Keratinocyte (primary cell): Measurements from ENCODE around the gene SLC26A5. TPM values are rescaled to one million over a fixed set of nuclear protein-coding genes. Genes with fewer than 3 reads are reported as not detected.

Experiments used
- DNase-seq: peaks from one replicate; pipeline ENCODE4 v3.0.0-alpha.2; 2011; ENCODE audit warnings: low read depth, missing footprints, low spot score
- FAIRE-seq: peaks from 2 replicates; lab custom pipeline; 2011; peaks lifted over from hg19 to GRCh38; lab: Jason Lieb, UNC
- H2AFZ ChIP-seq: 2 replicates; pipeline ENCODE4 v1.6.0; 2012; ENCODE audit warnings: low read length, control low read depth, inconsistent platforms; ENCODE audit not compliant: control insufficient read depth
- H3K27ac ChIP-seq: 2 replicates; pipeline ENCODE4 v1.5.1; 2011; ENCODE audit warnings: low read length; ENCODE audit not compliant: control insufficient read depth, insufficient read depth
- H3K27me3 ChIP-seq: 3 replicates; pipeline ENCODE4 v1.6.0; 2011; ENCODE audit warnings: low read length; ENCODE audit not compliant: control insufficient read depth, insufficient read depth; ENCODE audit errors: extremely low read depth
- H3K36me3 ChIP-seq, 2 experiments: 2 replicates in 1 of 2; 3 replicates in 1 of 2; pipeline ENCODE4 v1.5.1; 2011; ENCODE audit warnings: low read length in 2 of 2, mild to moderate bottlenecking in 1 of 2; ENCODE audit not compliant: control insufficient read depth in 2 of 2, insufficient read depth in 2 of 2; ENCODE audit errors: extremely low read depth in 1 of 2
- H3K4me1 ChIP-seq: 3 replicates; pipeline ENCODE4 v1.5.1; 2011; ENCODE audit warnings: low read length; ENCODE audit not compliant: control insufficient read depth, insufficient read depth; ENCODE audit errors: extremely low read depth
- H3K4me2 ChIP-seq: 3 replicates; pipeline ENCODE4 v1.6.0; 2011; ENCODE audit warnings: low read depth, low read length; ENCODE audit not compliant: control insufficient read depth, insufficient read depth; ENCODE audit errors: extremely low read depth
- H3K4me3 ChIP-seq, 3 experiments: fragments of 200-600 bp in 1 of 3; sonication (generic) in 1 of 3; 2 replicates in 2 of 3; 3 replicates in 1 of 3; pipeline ENCODE4 v1.5.1; 2011 to 2016; ENCODE audit warnings: low read length in 3 of 3, mild to moderate bottlenecking in 3 of 3, control low read depth in 2 of 3, inconsistent platforms in 1 of 3, low read depth in 1 of 3, mixed read lengths in 1 of 3, mixed run types in 1 of 3, moderate library complexity in 1 of 3; ENCODE audit not compliant: control insufficient read depth in 2 of 3, insufficient read depth in 2 of 3; ENCODE audit errors: extremely low read depth in 1 of 3
- H3K79me2 ChIP-seq: 2 replicates; pipeline ENCODE4 v1.6.0; 2012; ENCODE audit warnings: low read length; ENCODE audit not compliant: control insufficient read depth, insufficient read depth
- H3K9ac ChIP-seq: 3 replicates; pipeline ENCODE4 v1.6.0; 2011; ENCODE audit warnings: low read length; ENCODE audit not compliant: control insufficient read depth, insufficient read depth; ENCODE audit errors: extremely low read depth
- H3K9me1 ChIP-seq: 3 replicates; pipeline ENCODE4 v1.6.0; 2011; ENCODE audit warnings: low read length; ENCODE audit not compliant: control insufficient read depth, insufficient read depth; ENCODE audit errors: extremely low read depth
- H3K9me3 ChIP-seq: 2 replicates; pipeline ENCODE4 v1.5.1; 2012; ENCODE audit warnings: low read depth, low read length; ENCODE audit not compliant: control insufficient read depth
- H4K20me1 ChIP-seq: 3 replicates; pipeline ENCODE4 v1.6.0; 2011; ENCODE audit warnings: low read length; ENCODE audit not compliant: control insufficient read depth, insufficient read depth; ENCODE audit errors: extremely low read depth
- CTCF ChIP-seq, 3 experiments: IDR thresholded peaks in 1 of 3; conservative IDR thresholded peaks in 1 of 3; optimal IDR thresholded peaks in 1 of 3; 2 replicates in 2 of 3; 3 replicates in 1 of 3; pipeline versions ENCODE3 to v1.5.1; 2011; ENCODE audit warnings: low read length in 3 of 3, mild to moderate bottlenecking in 3 of 3, moderate library complexity in 2 of 3, control low read depth in 1 of 3, inconsistent platforms in 1 of 3; ENCODE audit not compliant: insufficient read depth in 2 of 3; ENCODE audit errors: extremely low read depth in 1 of 3
- EZH2 ChIP-seq: IDR thresholded peaks from one replicate; pipeline ENCODE4 v1.6.1; 2012; ENCODE audit warnings: inconsistent platforms, mild to moderate bottlenecking, low read length, moderate library complexity
- dilution Hi-C: fragments of 300-500 bp; cut with MboI; formaldehyde crosslinking; loops from one replicate; pipeline ENCODE4 v1.7.0; 2020; ENCODE audit warnings: low sequenced_read_pairs; ENCODE audit not compliant: extremely low pct_ligation_motif_present
- polyA plus RNA-seq, 5 experiments: library from polyadenylated mRNA; depleted of rRNA in 3 of 5; stranded (reverse) in 3 of 5; stranded (forward) in 1 of 5; unstranded in 1 of 5; fragments of >200 nt; gene quantifications; 1 replicate in 1 of 5; 2 replicates in 3 of 5; 3 replicates in 1 of 5; pipeline versions ENCODE4 v1.2.1 to v1.2.3, GENCODE V29; 2011 to 2012; ENCODE audit warnings: missing spikeins in 2 of 5, low read depth in 1 of 5, low replicate concordance in 1 of 5

The SLC26A5 gene
- polyA plus RNA-seq, 1 donor (not counting 4 experiments of a cell fraction or from before 2014, with no cell fraction given) = not detected

GRCh38 chr7:103391976-103392375 lies 54.0 kb downstream of the SLC26A5 start:
- DNase-seq (no peak), FAIRE-seq (no peak)
- TF ChIP-seq EZH2 (no peak), CTCF (optimal IDR thresholded peaks at IDR 0.05 in 1 of 3, IDR thresholded peaks at IDR 0.05 in 1 of 3, conservative IDR thresholded peaks at IDR 0.05 in 1 of 3; ENCODE audit: extremely low read depth in 1 of 3, insufficient read depth in 2 of 3, low read length in 3 of 3) (no peak)
- H2AFZ ChIP-seq = no peak overlapping the region
- no peaks in the 10 kb centered on the region for H3K36me3 ChIP-seq
- H3K9me1 ChIP-seq = no peaks in the 10 kb centered on the region
- no peaks in the 10 kb centered on the region for H3K9me3 ChIP-seq
- H3K27me3 ChIP-seq = no peaks in the 10 kb centered on the region
- H3K79me2 ChIP-seq = no peaks in the 10 kb centered on the region
- no peak overlapping the region for H3K4me3 ChIP-seq
- H3K4me1 ChIP-seq = no peaks in the 10 kb centered on the region
- no peak overlapping the region for H3K9ac ChIP-seq
- no peaks in the 10 kb centered on the region for H4K20me1 ChIP-seq
- dilution Hi-C loops = no loop called here
- no peak overlapping the region for H3K4me2 ChIP-seq
- H3K27ac ChIP-seq = no peak overlapping the region

DNA sequence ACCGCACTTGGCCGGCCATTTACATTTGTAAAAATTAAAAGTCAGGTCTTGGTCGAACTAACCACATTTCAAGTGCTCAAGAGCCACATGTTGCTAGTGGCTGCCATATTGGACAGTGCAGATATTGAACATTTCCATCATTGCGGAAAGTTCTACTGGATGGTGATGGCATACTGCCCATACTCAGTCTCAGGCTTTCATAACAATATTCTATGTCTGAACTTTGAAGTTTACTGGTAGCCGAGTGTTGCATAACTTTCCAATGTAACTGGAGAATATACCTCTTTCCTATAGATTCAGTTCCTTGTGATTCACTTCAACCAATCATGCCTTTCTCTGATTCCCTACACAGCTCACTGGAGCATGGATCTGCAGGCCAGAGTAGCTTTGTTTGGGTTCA lies 54.9 kb downstream of the SLC26A5 start:
- no peaks in the 10 kb centered on the region for H3K36me3 ChIP-seq
- H2AFZ ChIP-seq = no peak overlapping the region
- no peaks in the 10 kb centered on the region for H3K9me1 ChIP-seq
- H4K20me1 ChIP-seq = no peaks in the 10 kb centered on the region
- H3K79me2 ChIP-seq = no peaks in the 10 kb centered on the region
- TF ChIP-seq EZH2 (no peak), CTCF (optimal IDR thresholded peaks at IDR 0.05 in 1 of 3, IDR thresholded peaks at IDR 0.05 in 1 of 3, conservative IDR thresholded peaks at IDR 0.05 in 1 of 3; ENCODE audit: extremely low read depth in 1 of 3, insufficient read depth in 2 of 3, low read length in 3 of 3) (no peak)
- dilution Hi-C loops = no loop called here
- no peaks in the 10 kb centered on the region for H3K4me1 ChIP-seq
- FAIRE-seq (no peak), DNase-seq (no peak)
- no peaks in the 10 kb centered on the region for H3K27me3 ChIP-seq
- no peak overlapping the region for H3K27ac ChIP-seq
- H3K4me3 ChIP-seq = no peak overlapping the region
- H3K9me3 ChIP-seq = no peaks in the 10 kb centered on the region
- H3K4me2 ChIP-seq = no peak overlapping the region
- H3K9ac ChIP-seq = no peak overlapping the region
